Fibroblast of lung (primary cell): ENCODE data around the gene TRIM40.

Experiments used
- EZH2 ChIP-seq: IDR thresholded peaks from 2 replicates; pipeline ENCODE4 v1.5.1; 2012; ENCODE audit warnings: low read length, control low read depth, mild to moderate bottlenecking; ENCODE audit errors: missing control alignments
- TF ChIP-seq, protein P1 (sequence below), 2 donors: IDR thresholded peaks in 1 of 2; conservative IDR thresholded peaks in 1 of 2; 1 replicate in 1 of 2; 2 replicates in 1 of 2; pipeline ENCODE4 v1.5.1; 2011 to 2012; ENCODE audit warnings: low read length in 2 of 2, control low read depth in 1 of 2, inconsistent platforms in 1 of 2, low read depth in 1 of 2, mild to moderate bottlenecking in 1 of 2

DNA sequence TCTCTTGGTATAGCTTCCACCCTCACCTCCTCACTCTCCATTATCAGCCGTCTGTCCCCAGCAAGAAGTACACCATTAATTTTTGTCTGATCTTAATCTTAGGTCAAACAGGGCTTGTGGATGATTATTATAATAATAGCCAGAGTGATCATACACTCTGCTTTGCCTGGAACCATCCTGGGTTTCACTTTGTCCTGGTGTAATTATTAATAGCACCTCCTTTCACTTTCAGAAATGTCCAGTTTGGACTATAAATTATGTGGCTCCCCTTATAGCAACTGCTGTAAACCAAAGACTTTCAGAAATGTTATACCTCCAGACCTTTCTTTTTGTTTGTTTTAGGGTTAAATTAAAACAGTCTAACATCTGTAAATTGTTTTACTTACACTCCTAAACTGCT, 22.1 kb upstream of the TRIM40 start:
- TF ChIP-seq, protein P1, sequence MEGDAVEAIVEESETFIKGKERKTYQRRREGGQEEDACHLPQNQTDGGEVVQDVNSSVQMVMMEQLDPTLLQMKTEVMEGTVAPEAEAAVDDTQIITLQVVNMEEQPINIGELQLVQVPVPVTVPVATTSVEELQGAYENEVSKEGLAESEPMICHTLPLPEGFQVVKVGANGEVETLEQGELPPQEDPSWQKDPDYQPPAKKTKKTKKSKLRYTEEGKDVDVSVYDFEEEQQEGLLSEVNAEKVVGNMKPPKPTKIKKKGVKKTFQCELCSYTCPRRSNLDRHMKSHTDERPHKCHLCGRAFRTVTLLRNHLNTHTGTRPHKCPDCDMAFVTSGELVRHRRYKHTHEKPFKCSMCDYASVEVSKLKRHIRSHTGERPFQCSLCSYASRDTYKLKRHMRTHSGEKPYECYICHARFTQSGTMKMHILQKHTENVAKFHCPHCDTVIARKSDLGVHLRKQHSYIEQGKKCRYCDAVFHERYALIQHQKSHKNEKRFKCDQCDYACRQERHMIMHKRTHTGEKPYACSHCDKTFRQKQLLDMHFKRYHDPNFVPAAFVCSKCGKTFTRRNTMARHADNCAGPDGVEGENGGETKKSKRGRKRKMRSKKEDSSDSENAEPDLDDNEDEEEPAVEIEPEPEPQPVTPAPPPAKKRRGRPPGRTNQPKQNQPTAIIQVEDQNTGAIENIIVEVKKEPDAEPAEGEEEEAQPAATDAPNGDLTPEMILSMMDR (conservative IDR thresholded peaks at IDR 0.05 in 1 of 2, IDR thresholded peaks at IDR 0.05 in 1 of 2; ENCODE audit: low read depth in 1 of 2, low read length in 2 of 2): no peak
- no peak for TF ChIP-seq EZH2
